ENCODE data around the gene ACTR10.

- TF ChIP-seq TAF15 (IDR thresholded peaks at IDR 0.05; ENCODE audit: low read depth, low read length) (no peak), ZNF609 (CRISPR knock-in tag; IDR thresholded peaks at IDR 0.05; ENCODE audit: borderline replicate concordance) (no peak), SLC30A9 (CRISPR knock-in tag; IDR thresholded peaks at IDR 0.05) (no peak), POLR2AphosphoS5 (IDR thresholded peaks at IDR 0.05; ENCODE audit: control insufficient read depth, insufficient read depth, low read depth, low read length) (no peak)
These were observed 13.2 kb downstream of the ACTR10 start for GRCh38 chr14:58213176-58213575.
